H1 (cell line): ENCODE measurements around the gene FTSJ3. TPM values are rescaled to one million over a fixed set of nuclear protein-coding genes. Genes with fewer than 3 reads are reported as not detected.

Experiments used
- CTCF ChIA-PET: fragments of 300-600 bp; sonication (Branson Sonifier 250); formaldehyde crosslinking; loops from one replicate; lab custom pipeline; 2021; ENCODE audit not compliant: partially characterized antibody; lab: Charles Lee
- POLR2A ChIA-PET: fragments of 300-600 bp; sonication (Branson Sonifier 250); formaldehyde crosslinking; loops from one replicate; lab custom pipeline; 2021; ENCODE audit warnings: inconsistent platforms; ENCODE audit not compliant: partially characterized antibody; lab: Charles Lee
- DNase-seq, 2 experiments: peaks; one replicate each; pipeline versions ENCODE4 v3.0.0 to v3.0.0-alpha.2; 2010 to 2022; ENCODE audit warnings: low spot score in 2 of 2, low read depth in 1 of 2, mixed read lengths in 1 of 2
- FAIRE-seq: peaks from 2 replicates; lab custom pipeline; 2011; peaks lifted over from hg19 to GRCh38; lab: Jason Lieb, UNC
- H2AFZ ChIP-seq: 2 replicates; pipeline ENCODE4 v1.8.1; 2012; ENCODE audit warnings: low read length, inconsistent platforms
- H2AK5ac ChIP-seq: 2 replicates; pipeline ENCODE4 v1.6.1; 2013; ENCODE audit warnings: low read depth, low read length
- H2BK120ac ChIP-seq: replicated peaks from 2 replicates; pipeline ENCODE3; 2013; ENCODE audit warnings: low read depth, low read length, inconsistent platforms
- H2BK12ac ChIP-seq: 2 replicates; pipeline ENCODE4 v1.6.1; 2013; ENCODE audit warnings: low read depth, low read length
- H2BK15ac ChIP-seq: 2 replicates; pipeline ENCODE4 v1.6.1; 2013; ENCODE audit warnings: low read length
- H2BK20ac ChIP-seq: 2 replicates; pipeline ENCODE4 v1.6.1; 2013; ENCODE audit warnings: low read length
- H2BK5ac ChIP-seq: 2 replicates; pipeline ENCODE4 v1.6.1; 2013; ENCODE audit warnings: low read depth, low read length
- H3K14ac ChIP-seq: 2 replicates; pipeline ENCODE4 v1.6.1; 2013; ENCODE audit warnings: inconsistent platforms; ENCODE audit not compliant: insufficient read length
- H3K18ac ChIP-seq: 2 replicates; pipeline ENCODE4 v1.6.1; 2013; ENCODE audit warnings: low read length; ENCODE audit errors: extremely low read depth
- H3K23ac ChIP-seq: 2 replicates; pipeline ENCODE4 v1.6.1; 2013; ENCODE audit warnings: inconsistent platforms; ENCODE audit not compliant: insufficient read length
- H3K23me2 ChIP-seq: 2 replicates; pipeline ENCODE4 v1.6.1; 2013; ENCODE audit warnings: low read depth, low read length
- H3K27ac ChIP-seq: 2 replicates; pipeline ENCODE4 v1.6.1; 2011; ENCODE audit warnings: low read depth, low read length, inconsistent platforms
- H3K27me3 ChIP-seq, 4 experiments: replicated peaks in 1 of 4; 1 replicate in 1 of 4; 2 replicates in 3 of 4; pipeline versions ENCODE4 v1.6.1 to v1.8.1; 2011 to 2013; ENCODE audit warnings: low read length in 3 of 4, mild to moderate bottlenecking in 3 of 4, inconsistent platforms in 2 of 4, mixed read lengths in 2 of 4, moderate library complexity in 1 of 4; ENCODE audit not compliant: control insufficient read depth in 3 of 4, insufficient read depth in 3 of 4; ENCODE audit errors: extremely low read depth in 1 of 4
- H3K36me3 ChIP-seq, 4 experiments: 2 replicates each; pipeline versions ENCODE4 v1.6.1 to v1.8.1; 2011 to 2013; ENCODE audit warnings: mild to moderate bottlenecking in 4 of 4, low read length in 3 of 4, moderate library complexity in 2 of 4, control low read depth in 1 of 4, inconsistent platforms in 1 of 4; ENCODE audit not compliant: insufficient read depth in 4 of 4, control insufficient read depth in 2 of 4
- H3K4ac ChIP-seq: replicated peaks from 2 replicates; pipeline ENCODE3; 2013; ENCODE audit warnings: low read length, low read depth, mixed read lengths, inconsistent platforms; ENCODE audit not compliant: insufficient read length
- H3K4me1 ChIP-seq, 4 experiments: replicated peaks in 1 of 4; 1 replicate in 1 of 4; 2 replicates in 3 of 4; pipeline versions ENCODE4 v1.6.1 to v1.8.1; 2011 to 2013; ENCODE audit warnings: low read length in 3 of 4, inconsistent platforms in 2 of 4, mixed read lengths in 1 of 4; ENCODE audit not compliant: insufficient read depth in 4 of 4, control insufficient read depth in 3 of 4
- H3K4me2 ChIP-seq, 2 experiments: 2 replicates each; pipeline versions ENCODE4 v1.6.1 to v1.8.1; 2011 to 2013; ENCODE audit warnings: low read depth in 2 of 2, low read length in 2 of 2, control low read depth in 1 of 2, inconsistent platforms in 1 of 2, mild to moderate bottlenecking in 1 of 2; ENCODE audit not compliant: insufficient read depth in 1 of 2
- H3K4me3 ChIP-seq, 4 experiments: fragments of 200-600, 300-600 bp in 1 of 4; sonication (generic), shearing (Covaris generic), sonication (Bioruptor Twin) in 1 of 4; 2 replicates each; pipeline versions ENCODE4 v1.5.1 to v1.8.1; 2011 to 2016; ENCODE audit warnings: low read length in 4 of 4, low read depth in 3 of 4, control low read depth in 2 of 4, inconsistent platforms in 2 of 4, mild to moderate bottlenecking in 2 of 4, mixed read lengths in 1 of 4, moderate library complexity in 1 of 4; ENCODE audit not compliant: insufficient read depth in 2 of 4; ENCODE audit errors: extremely low read depth in 1 of 4
- H3K56ac ChIP-seq: replicated peaks from 2 replicates; pipeline ENCODE3; 2013; ENCODE audit warnings: low read depth, mild to moderate bottlenecking, mixed read lengths, low read length, inconsistent platforms; ENCODE audit not compliant: insufficient read length
- H3K79me1 ChIP-seq: 2 replicates; pipeline ENCODE4 v1.6.1; 2013; ENCODE audit warnings: low read depth, low read length, control low read depth
- H3K79me2 ChIP-seq, 2 experiments: 2 replicates each; pipeline versions ENCODE4 v1.6.1 to v1.8.1; 2012 to 2013; ENCODE audit warnings: low read length in 2 of 2, mild to moderate bottlenecking in 2 of 2, inconsistent platforms in 1 of 2; ENCODE audit not compliant: insufficient read depth in 2 of 2, control insufficient read depth in 1 of 2
- H3K9ac ChIP-seq, 4 experiments: replicated peaks in 1 of 4; 1 replicate in 1 of 4; 2 replicates in 3 of 4; pipeline versions ENCODE4 v1.6.1 to v1.8.1; 2011 to 2013; ENCODE audit warnings: low read depth in 3 of 4, low read length in 3 of 4, control low read depth in 2 of 4, mild to moderate bottlenecking in 2 of 4, moderate library complexity in 2 of 4, inconsistent platforms in 1 of 4; ENCODE audit errors: extremely low read depth in 1 of 4
- H3K9me3 ChIP-seq, 2 experiments: 2 replicates each; pipeline versions ENCODE4 v1.6.1 to v1.8.1; 2012 to 2013; ENCODE audit warnings: mild to moderate bottlenecking in 2 of 2, moderate library complexity in 2 of 2, control low read depth in 1 of 2, inconsistent platforms in 1 of 2, low read depth in 1 of 2, low read length in 1 of 2, mixed read lengths in 1 of 2; ENCODE audit not compliant: insufficient read depth in 2 of 2
- H4K20me1 ChIP-seq, 2 experiments: replicated peaks in 1 of 2; 2 replicates each; pipeline versions ENCODE3 to v1.8.1; 2011 to 2013; ENCODE audit warnings: inconsistent platforms in 2 of 2, low read length in 2 of 2, mild to moderate bottlenecking in 1 of 2; ENCODE audit not compliant: insufficient read depth in 2 of 2, control insufficient read depth in 1 of 2
- H4K5ac ChIP-seq: 2 replicates; pipeline ENCODE4 v1.6.1; 2013; ENCODE audit warnings: low read length, low read depth, mixed read lengths, inconsistent platforms; ENCODE audit not compliant: insufficient read length
- H4K8ac ChIP-seq: 2 replicates; pipeline ENCODE4 v1.8.0; 2013; ENCODE audit warnings: mild to moderate bottlenecking, moderate library complexity, low read length, inconsistent platforms; ENCODE audit not compliant: insufficient read depth; ENCODE audit errors: extremely low read depth
- H4K91ac ChIP-seq: replicated peaks from 2 replicates; pipeline ENCODE3; 2013; ENCODE audit warnings: low read length, mixed read lengths, inconsistent platforms; ENCODE audit not compliant: insufficient read length
- ASH2L ChIP-seq: fragments of 200-600, 300-600 bp; sonication (generic); IDR thresholded peaks from one replicate; pipeline ENCODE4 v1.7.1; 2017; ENCODE audit warnings: low read length
- RFX5 ChIP-seq: IDR thresholded peaks from 2 replicates; pipeline ENCODE4 v1.6.1; 2011; ENCODE audit warnings: low read depth, low read length, improper control_type of control experiment, borderline replicate concordance
- WGBS, 2 experiments: shearing (Covaris generic) in 1 of 2; methylation state at CpG; one replicate each; pipeline versions ENCODE4 v1.1.6 to v1.1.7; 2013 to 2015; ENCODE audit warnings: low lambda C conversion rate in 2 of 2, mixed read lengths in 2 of 2, inconsistent platforms in 1 of 2, low coverage in 1 of 2, missing lambda C conversion rate in 1 of 2; ENCODE audit not compliant: insufficient replicate concordance in 2 of 2, insufficient coverage in 1 of 2, insufficient read length in 1 of 2; ENCODE audit errors: extremely low coverage in 1 of 2, missing lambda C conversion rate in 1 of 2; 5-methylcytosine and 5-hydroxymethylcytosine counted together
- polyA plus RNA-seq, 7 experiments: library from polyadenylated mRNA; depleted of rRNA in 3 of 7; stranded (reverse) in 5 of 7; unstranded in 2 of 7; fragments of >200 nt in 5 of 7; fragments of 200-250 nt in 2 of 7; gene quantifications; 1 replicate in 5 of 7; 2 replicates in 1 of 7; 4 replicates in 1 of 7; pipeline versions ENCODE4 v1.2.1 to v1.2.3, GENCODE V29; 2011 to 2013; ENCODE audit warnings: missing spikeins in 2 of 7, mixed read lengths in 2 of 7
- total RNA-seq: library from RNA; stranded (reverse); fragmentation: NEBNext Ultra II Directional; extraction: Animal tissue kit (Norgen Biotek cat#: 25700); gene quantifications from 2 replicates; pipeline ENCODE4 v1.2.1, GENCODE V29; 2021

The FTSJ3 gene
- total and polyA plus RNA-seq, 2 of the 8 experiments (the other 6 are each of a cell fraction or from before 2014, with no cell fraction given), result 42.7 to 77.2 TPM

GRCh38 chr17:63842173-63842539 is 14.7 kb upstream of the FTSJ3 start:
- Histone ChIP-seq H3K14ac (no peak overlapping the region), H3K4me3 (peak overlapping the region; percentile 76 to 97 (median 83)), H3K27me3 (peaks cover 0 to 10% (median 5%) of the 10 kb centered on the region in 4 experiments; a peak in 5 of 7 replicates), H3K23me2 (peaks cover 8% of the 10 kb centered on the region), H3K4me2 (peak overlapping the region; percentile 93), H2BK5ac (peak overlapping the region; percentile 73; the same call in 1 of the 2 replicates), H2BK120ac (no peak overlapping the region), H3K23ac (no peak overlapping the region), H4K91ac (peak overlapping the region; percentile 14), H3K4me1 (peaks cover 3 to 28% (median 26%) of the 10 kb centered on the region in 4 experiments), H2BK15ac (no peak overlapping the region), H3K4ac (no peak overlapping the region), H2AK5ac (no peak overlapping the region), H3K79me2 (peaks cover 11 to 38% of the 10 kb centered on the region in 2 experiments), H3K27ac (peak overlapping the region; percentile 65; the same call in 1 of the 2 replicates), H4K20me1 (peaks cover 0 to 4% of the 10 kb centered on the region in 2 experiments), H3K9me3 (no peaks in the 10 kb centered on the region), H3K56ac (peak overlapping the region; percentile 73), H2BK20ac (no peak overlapping the region), H2AFZ (no peak overlapping the region), H4K5ac (peak overlapping the region; percentile 38), H2BK12ac (no peak overlapping the region), H3K36me3 (no peaks in the 10 kb centered on the region; a peak in 2 of 8 replicates), H4K8ac (peak overlapping the region; percentile 51), H3K79me1 (peaks cover 20% of the 10 kb centered on the region), H3K18ac (peak overlapping the region; percentile 24), H3K9ac (peak overlapping the region; percentile 68 to 81 (median 73))
- POLR2A ChIA-PET, result interaction anchor here (0.7 to 27.8 kb wide), 4 partner anchors 8 to 303 kb away, joined by 3 to 593 read pairs (median 8); partner anchors contain the start of genes CCDC47, DDX42, FTSJ3 and PSMC5
- WGBS, 2 experiments, result 2% methylated on average over 14 of the region's 36 CpGs; no CpG with 5 or more reads in 1 of the 2 experiments
- peak in 1 of 2 experiments; percentile 63 for DNase-seq
- CTCF ChIA-PET, result interaction anchor here (0.6 to 1.4 kb wide), 4 partner anchors 10 to 18 kb away, joined by 4 to 7 read pairs (median 4); partner anchors contain the start of gene PSMC5
- TF ChIP-seq ASH2L, result peak; percentile 10
- no peak for TF ChIP-seq RFX5
- no peak for FAIRE-seq
